ENCODE measurements around the gene PRKCD. TPM values are rescaled to one million over a fixed set of nuclear protein-coding genes. Genes with fewer than 3 reads are reported as not detected.
A peak's percentile ranks its signal among the peaks of the same experiment; 100 is the strongest.

Gene PRKCD
- total and polyA plus RNA-seq, 5 donors from 2014 or later, result 13.6 to 33.6 (median 16.8) TPM

GRCh38 chr3:53131096-53131495, 29.9 kb upstream of the PRKCD start:
- Mint-ChIP-seq H3K4me3 (peak overlapping the region; percentile 91 to 97 (median 94)), H3K36me3 (no peaks in the 10 kb centered on the region), H3K4me1 (peaks cover 5 to 43% (median 27%) of the 10 kb centered on the region in 4 donors), H3K9me3 (no peaks in the 10 kb centered on the region), H3K27ac (peak overlapping the region; percentile 96 to 100 (median 98)), H3K27me3 (no peaks in the 10 kb centered on the region)
- Histone ChIP-seq H3K4me3 (ENCODE audit: low read depth, low read length) (peak overlapping the region; percentile 90), H3K27me3 (ENCODE audit: control insufficient read depth, insufficient read depth, low read length) (no peaks in the 10 kb centered on the region), H3K36me3 (ENCODE audit: control insufficient read depth, insufficient read depth, low read length) (no peaks in the 10 kb centered on the region), H3K27ac (ENCODE audit: insufficient read depth, low read length, poor library complexity, severe bottlenecking) (peak overlapping the region; percentile 88), H3K9me3 (ENCODE audit: control insufficient read depth in 2 of 2, low read length in 2 of 2) (no peaks in the 10 kb centered on the region), H3K4me1 (ENCODE audit: control insufficient read depth, insufficient read depth, low read length, poor library complexity, severe bottlenecking) (peaks cover 19% of the 10 kb centered on the region)
- DNase-seq (no peak), ATAC-seq (ENCODE audit: low read depth in 2 of 2) (no peak)

- H3K36me3 Mint-ChIP-seq, result no peaks in the 10 kb centered on the region
- H3K4me3 Mint-ChIP-seq, result peak overlapping the region in 3 of 4 donors; percentile 31 to 97 (median 78)
- no peaks in the 10 kb centered on the region for H3K9me3 Mint-ChIP-seq
- Histone ChIP-seq H3K4me3 (ENCODE audit: low read depth, low read length) (no peak overlapping the region), H3K36me3 (ENCODE audit: control insufficient read depth, insufficient read depth, low read length) (no peaks in the 10 kb centered on the region), H3K27me3 (ENCODE audit: control insufficient read depth, insufficient read depth, low read length) (no peaks in the 10 kb centered on the region), H3K4me1 (ENCODE audit: control insufficient read depth, insufficient read depth, low read length, poor library complexity, severe bottlenecking) (peaks cover 19% of the 10 kb centered on the region), H3K9me3 (ENCODE audit: control insufficient read depth in 2 of 2, low read length in 2 of 2) (no peaks in the 10 kb centered on the region), H3K27ac (ENCODE audit: insufficient read depth, low read length, poor library complexity, severe bottlenecking) (no peak overlapping the region)
- peaks cover 5 to 37% (median 24%) of the 10 kb centered on the region in 4 donors for H3K4me1 Mint-ChIP-seq
- DNase-seq (no peak), ATAC-seq (ENCODE audit: low read depth in 2 of 2) (no peak)
- H3K27me3 Mint-ChIP-seq, result no peaks in the 10 kb centered on the region
- peak overlapping the region in 1 of 3 donors; percentile 98 for H3K27ac Mint-ChIP-seq
Measured at GRCh38 chr3:53132347-53132746, 28.7 kb upstream of the PRKCD start.

GRCh38 chr3:53134631-53135232, 26.3 kb upstream of the PRKCD start:
- no peaks in the 10 kb centered on the region for H3K36me3 Mint-ChIP-seq
- Histone ChIP-seq H3K4me3 (ENCODE audit: low read depth, low read length) (no peak overlapping the region), H3K36me3 (ENCODE audit: control insufficient read depth, insufficient read depth, low read length) (no peaks in the 10 kb centered on the region), H3K9me3 (ENCODE audit: control insufficient read depth in 2 of 2, low read length in 2 of 2) (no peaks in the 10 kb centered on the region), H3K27ac (ENCODE audit: insufficient read depth, low read length, poor library complexity, severe bottlenecking) (no peak overlapping the region), H3K27me3 (ENCODE audit: control insufficient read depth, insufficient read depth, low read length) (no peaks in the 10 kb centered on the region), H3K4me1 (ENCODE audit: control insufficient read depth, insufficient read depth, low read length, poor library complexity, severe bottlenecking) (peaks cover 12% of the 10 kb centered on the region)
- H3K4me1 Mint-ChIP-seq, result peaks cover 5 to 26% (median 15%) of the 10 kb centered on the region in 4 donors
- no peak overlapping the region for H3K4me3 Mint-ChIP-seq
- H3K9me3 Mint-ChIP-seq, result no peaks in the 10 kb centered on the region
- peak; percentile 20 to 71 (median 45) for DNase-seq
- H3K27ac Mint-ChIP-seq, result no peak overlapping the region
- ATAC-seq (ENCODE audit: low read depth in 2 of 2), result peak; percentile 47 to 48
- no peaks in the 10 kb centered on the region for H3K27me3 Mint-ChIP-seq

- ATAC-seq (ENCODE audit: low read depth in 2 of 2) (no peak), DNase-seq (no peak)
- peaks cover 3% of the 10 kb centered on the region for H3K4me1 ChIP-seq (ENCODE audit: control insufficient read depth, insufficient read depth, low read length, poor library complexity, severe bottlenecking)
- H3K27me3 Mint-ChIP-seq, result no peaks in the 10 kb centered on the region
- H3K9me3 ChIP-seq (ENCODE audit: control insufficient read depth in 2 of 2, low read length in 2 of 2), result no peaks in the 10 kb centered on the region
- no peak overlapping the region for H3K4me3 Mint-ChIP-seq
- no peaks in the 10 kb centered on the region for H3K27me3 ChIP-seq (ENCODE audit: control insufficient read depth, insufficient read depth, low read length)
- no peak overlapping the region for H3K27ac ChIP-seq (ENCODE audit: insufficient read depth, low read length, poor library complexity, severe bottlenecking)
- no peaks in the 10 kb centered on the region for H3K36me3 Mint-ChIP-seq
- no peaks in the 10 kb centered on the region for H3K36me3 ChIP-seq (ENCODE audit: control insufficient read depth, insufficient read depth, low read length)
- H3K4me1 Mint-ChIP-seq, result peaks cover 0 to 10% (median 0%) of the 10 kb centered on the region in 4 donors
- no peaks in the 10 kb centered on the region for H3K9me3 Mint-ChIP-seq
- no peak overlapping the region for H3K4me3 ChIP-seq (ENCODE audit: low read depth, low read length)
- no peak overlapping the region for H3K27ac Mint-ChIP-seq
Measured at GRCh38 chr3:53137221-53137620, 23.8 kb upstream of the PRKCD start.

DNA sequence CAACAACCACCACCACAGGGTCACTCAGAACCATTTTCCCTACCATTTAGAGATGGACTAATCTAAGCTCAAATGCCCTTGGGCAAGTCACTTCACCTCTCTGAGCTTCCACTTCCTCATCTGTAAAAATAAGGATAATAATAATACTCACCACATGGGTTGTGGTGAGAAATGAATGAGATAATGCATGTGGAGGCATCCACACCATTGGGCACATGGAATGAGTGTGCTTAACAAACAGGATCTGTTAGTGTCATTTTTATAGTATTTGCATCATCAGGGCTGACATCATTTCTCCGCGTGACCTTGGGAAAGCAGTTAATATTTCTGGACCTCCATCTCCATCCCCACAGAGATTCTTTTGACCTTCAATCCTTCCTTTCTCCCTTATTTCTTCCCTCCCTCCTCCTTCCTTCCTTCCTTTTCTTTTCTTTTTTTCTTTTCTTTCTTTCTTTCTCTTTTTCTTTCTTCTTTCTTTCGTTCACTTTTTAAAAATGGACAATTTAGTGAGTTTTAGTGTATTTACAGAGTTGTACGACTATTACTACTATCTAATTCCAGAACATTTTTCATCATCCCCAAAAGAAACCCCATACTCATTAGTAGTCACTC, 23.1 kb upstream of the PRKCD start:
- Histone ChIP-seq H3K36me3 (ENCODE audit: control insufficient read depth, insufficient read depth, low read length) (no peaks in the 10 kb centered on the region), H3K27ac (ENCODE audit: insufficient read depth, low read length, poor library complexity, severe bottlenecking) (no peak overlapping the region), H3K27me3 (ENCODE audit: control insufficient read depth, insufficient read depth, low read length) (no peaks in the 10 kb centered on the region), H3K4me3 (ENCODE audit: low read depth, low read length) (no peak overlapping the region), H3K4me1 (ENCODE audit: control insufficient read depth, insufficient read depth, low read length, poor library complexity, severe bottlenecking) (peaks cover 3% of the 10 kb centered on the region), H3K9me3 (ENCODE audit: control insufficient read depth in 2 of 2, low read length in 2 of 2) (no peaks in the 10 kb centered on the region)
- no peak overlapping the region for H3K4me3 Mint-ChIP-seq
- no peaks in the 10 kb centered on the region for H3K27me3 Mint-ChIP-seq
- H3K36me3 Mint-ChIP-seq, result no peaks in the 10 kb centered on the region
- DNase-seq (no peak), ATAC-seq (ENCODE audit: low read depth in 2 of 2) (no peak)
- no peaks in the 10 kb centered on the region for H3K9me3 Mint-ChIP-seq
- no peak overlapping the region for H3K27ac Mint-ChIP-seq
- peaks cover 0 to 4% (median 0%) of the 10 kb centered on the region in 4 donors for H3K4me1 Mint-ChIP-seq

GRCh38 chr3:53139906-53140846, 20.8 kb upstream of the PRKCD start:
- no peak overlapping the region for H3K4me3 Mint-ChIP-seq
- H3K9me3 Mint-ChIP-seq, result no peaks in the 10 kb centered on the region
- DNase-seq (no peak), ATAC-seq (ENCODE audit: low read depth in 2 of 2) (no peak)
- H3K4me1 Mint-ChIP-seq, result no peaks in the 10 kb centered on the region
- Histone ChIP-seq H3K36me3 (ENCODE audit: control insufficient read depth, insufficient read depth, low read length) (no peaks in the 10 kb centered on the region), H3K27ac (ENCODE audit: insufficient read depth, low read length, poor library complexity, severe bottlenecking) (no peak overlapping the region), H3K4me1 (ENCODE audit: control insufficient read depth, insufficient read depth, low read length, poor library complexity, severe bottlenecking) (no peaks in the 10 kb centered on the region), H3K9me3 (ENCODE audit: control insufficient read depth in 2 of 2, low read length in 2 of 2) (no peaks in the 10 kb centered on the region), H3K4me3 (ENCODE audit: low read depth, low read length) (no peak overlapping the region), H3K27me3 (ENCODE audit: control insufficient read depth, insufficient read depth, low read length) (no peaks in the 10 kb centered on the region)
- no peaks in the 10 kb centered on the region for H3K27me3 Mint-ChIP-seq
- no peak overlapping the region for H3K27ac Mint-ChIP-seq
- no peaks in the 10 kb centered on the region for H3K36me3 Mint-ChIP-seq

DNA sequence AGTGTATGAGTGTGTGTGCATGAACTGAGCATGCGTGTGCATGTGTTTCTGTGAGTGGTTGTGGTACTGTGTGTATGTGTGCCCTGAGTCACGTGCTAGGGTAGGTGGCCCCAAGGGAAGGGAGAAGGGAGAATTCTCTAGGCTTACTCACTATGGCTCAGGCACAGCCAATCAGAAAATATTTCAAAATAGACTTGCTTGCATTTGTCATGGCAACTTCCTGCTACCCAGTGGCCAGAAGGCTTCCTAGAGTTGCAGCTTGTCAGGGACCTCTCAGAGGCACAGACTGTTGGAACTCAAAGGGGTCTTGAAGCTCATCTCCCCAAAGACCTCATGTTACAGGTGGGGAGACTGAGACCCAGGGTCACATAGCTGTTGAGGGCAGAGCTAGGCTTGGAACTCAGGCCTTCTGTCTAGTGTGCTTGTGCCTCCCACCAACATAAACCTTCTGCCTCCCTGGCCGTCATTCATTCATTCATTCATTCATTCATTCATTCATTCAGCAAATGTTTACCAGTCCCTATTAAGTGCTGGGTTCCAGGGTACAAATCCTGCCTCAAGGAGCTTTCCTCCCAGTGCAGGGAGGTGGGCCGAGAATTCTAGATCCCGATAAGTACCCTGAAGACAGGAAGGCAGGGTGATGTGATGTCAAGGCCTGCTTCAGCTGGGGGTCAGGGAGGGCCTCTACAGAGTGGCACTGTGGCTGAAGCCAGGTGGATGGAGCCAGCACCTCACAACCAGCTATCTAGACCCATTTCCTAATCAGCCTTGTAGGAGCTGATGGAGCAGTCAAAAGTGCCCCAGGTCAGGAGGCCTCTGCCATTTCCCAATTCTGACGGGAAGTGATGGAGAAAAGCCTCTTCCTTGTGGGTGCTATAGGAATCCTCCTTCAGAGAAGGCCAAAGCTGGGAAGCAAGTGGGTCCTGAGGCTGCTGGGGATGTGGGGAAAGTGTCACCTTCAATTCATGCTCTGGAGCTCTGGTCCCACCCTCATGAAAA, 19.9 kb upstream of the PRKCD start:
- Mint-ChIP-seq H3K4me1 (no peaks in the 10 kb centered on the region), H3K27me3 (no peaks in the 10 kb centered on the region), H3K4me3 (no peak overlapping the region), H3K36me3 (no peaks in the 10 kb centered on the region), H3K9me3 (no peaks in the 10 kb centered on the region), H3K27ac (no peak overlapping the region)
- Histone ChIP-seq H3K4me1 (ENCODE audit: control insufficient read depth, insufficient read depth, low read length, poor library complexity, severe bottlenecking) (no peaks in the 10 kb centered on the region), H3K36me3 (ENCODE audit: control insufficient read depth, insufficient read depth, low read length) (no peaks in the 10 kb centered on the region), H3K27ac (ENCODE audit: insufficient read depth, low read length, poor library complexity, severe bottlenecking) (no peak overlapping the region), H3K27me3 (ENCODE audit: control insufficient read depth, insufficient read depth, low read length) (no peaks in the 10 kb centered on the region), H3K4me3 (ENCODE audit: low read depth, low read length) (no peak overlapping the region), H3K9me3 (ENCODE audit: control insufficient read depth in 2 of 2, low read length in 2 of 2) (no peaks in the 10 kb centered on the region)
- ATAC-seq (ENCODE audit: low read depth in 2 of 2) (no peak), DNase-seq (no peak)
